Ishikawa (cell line): ENCODE data around the gene SLC38A5.

Experiments used
- CEBPB ChIP-seq: IDR thresholded peaks from 2 replicates; pipeline ENCODE4 v1.6.1; 2012
- EGR1 ChIP-seq: IDR thresholded peaks from 2 replicates; pipeline ENCODE4 v1.6.1; 2012
- EP300 ChIP-seq: IDR thresholded peaks from 2 replicates; pipeline ENCODE4 v1.6.1; 2012; ENCODE audit warnings: borderline replicate concordance
- RAD21 ChIP-seq: IDR thresholded peaks from 2 replicates; pipeline ENCODE4 v1.6.1; 2012; ENCODE audit warnings: low read depth
- TAF1 ChIP-seq: IDR thresholded peaks from 2 replicates; pipeline ENCODE4 v1.6.1; 2012; ENCODE audit warnings: low read depth, mild to moderate bottlenecking
- YY1 ChIP-seq: IDR thresholded peaks from 2 replicates; pipeline ENCODE4 v1.6.1; 2012; ENCODE audit warnings: low read depth
- ZBTB7A ChIP-seq: IDR thresholded peaks from 2 replicates; pipeline ENCODE4 v1.6.1; 2012; ENCODE audit warnings: low read depth
- TF ChIP-seq, protein P1 (sequence below): IDR thresholded peaks from 2 replicates; pipeline ENCODE4 v1.6.1; 2012
- TF ChIP-seq, protein P2 (sequence below): IDR thresholded peaks from 2 replicates; pipeline ENCODE4 v1.6.1; 2012; ENCODE audit warnings: low read depth, mild to moderate bottlenecking
- TF ChIP-seq, protein P3 (sequence below): IDR thresholded peaks from 2 replicates; pipeline ENCODE4 v1.6.1; 2012

DNA sequence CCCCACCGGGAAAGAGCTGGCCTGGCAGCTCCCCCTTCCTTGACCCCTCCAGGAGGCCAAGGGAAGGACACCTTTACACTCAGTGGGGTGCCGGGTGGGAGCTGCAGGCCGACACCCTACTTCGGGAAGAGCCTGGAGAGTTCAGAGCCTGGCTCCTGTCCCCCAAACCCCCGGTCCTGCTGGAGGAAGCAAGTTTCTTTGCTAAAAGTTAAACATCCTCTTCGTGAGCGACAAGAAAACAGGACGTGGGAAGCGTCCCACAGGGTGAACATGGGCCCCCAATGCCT lies 3.6 kb upstream of the SLC38A5 start:
- TF ChIP-seq EP300: no peak
- TF ChIP-seq, protein P1, sequence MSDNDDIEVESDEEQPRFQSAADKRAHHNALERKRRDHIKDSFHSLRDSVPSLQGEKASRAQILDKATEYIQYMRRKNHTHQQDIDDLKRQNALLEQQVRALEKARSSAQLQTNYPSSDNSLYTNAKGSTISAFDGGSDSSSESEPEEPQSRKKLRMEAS: no peak
- TF ChIP-seq CEBPB: no peak
- no peak for TF ChIP-seq RAD21
- TF ChIP-seq TAF1: no peak
- TF ChIP-seq, protein P2, sequence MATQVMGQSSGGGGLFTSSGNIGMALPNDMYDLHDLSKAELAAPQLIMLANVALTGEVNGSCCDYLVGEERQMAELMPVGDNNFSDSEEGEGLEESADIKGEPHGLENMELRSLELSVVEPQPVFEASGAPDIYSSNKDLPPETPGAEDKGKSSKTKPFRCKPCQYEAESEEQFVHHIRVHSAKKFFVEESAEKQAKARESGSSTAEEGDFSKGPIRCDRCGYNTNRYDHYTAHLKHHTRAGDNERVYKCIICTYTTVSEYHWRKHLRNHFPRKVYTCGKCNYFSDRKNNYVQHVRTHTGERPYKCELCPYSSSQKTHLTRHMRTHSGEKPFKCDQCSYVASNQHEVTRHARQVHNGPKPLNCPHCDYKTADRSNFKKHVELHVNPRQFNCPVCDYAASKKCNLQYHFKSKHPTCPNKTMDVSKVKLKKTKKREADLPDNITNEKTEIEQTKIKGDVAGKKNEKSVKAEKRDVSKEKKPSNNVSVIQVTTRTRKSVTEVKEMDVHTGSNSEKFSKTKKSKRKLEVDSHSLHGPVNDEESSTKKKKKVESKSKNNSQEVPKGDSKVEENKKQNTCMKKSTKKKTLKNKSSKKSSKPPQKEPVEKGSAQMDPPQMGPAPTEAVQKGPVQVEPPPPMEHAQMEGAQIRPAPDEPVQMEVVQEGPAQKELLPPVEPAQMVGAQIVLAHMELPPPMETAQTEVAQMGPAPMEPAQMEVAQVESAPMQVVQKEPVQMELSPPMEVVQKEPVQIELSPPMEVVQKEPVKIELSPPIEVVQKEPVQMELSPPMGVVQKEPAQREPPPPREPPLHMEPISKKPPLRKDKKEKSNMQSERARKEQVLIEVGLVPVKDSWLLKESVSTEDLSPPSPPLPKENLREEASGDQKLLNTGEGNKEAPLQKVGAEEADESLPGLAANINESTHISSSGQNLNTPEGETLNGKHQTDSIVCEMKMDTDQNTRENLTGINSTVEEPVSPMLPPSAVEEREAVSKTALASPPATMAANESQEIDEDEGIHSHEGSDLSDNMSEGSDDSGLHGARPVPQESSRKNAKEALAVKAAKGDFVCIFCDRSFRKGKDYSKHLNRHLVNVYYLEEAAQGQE: no peak
- TF ChIP-seq YY1: no peak
- TF ChIP-seq, protein P3, sequence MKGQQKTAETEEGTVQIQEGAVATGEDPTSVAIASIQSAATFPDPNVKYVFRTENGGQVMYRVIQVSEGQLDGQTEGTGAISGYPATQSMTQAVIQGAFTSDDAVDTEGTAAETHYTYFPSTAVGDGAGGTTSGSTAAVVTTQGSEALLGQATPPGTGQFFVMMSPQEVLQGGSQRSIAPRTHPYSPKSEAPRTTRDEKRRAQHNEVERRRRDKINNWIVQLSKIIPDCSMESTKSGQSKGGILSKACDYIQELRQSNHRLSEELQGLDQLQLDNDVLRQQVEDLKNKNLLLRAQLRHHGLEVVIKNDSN: no peak
- TF ChIP-seq EGR1: no peak
- TF ChIP-seq ZBTB7A: no peak
